ENCODE data around the gene DEPDC5.

- TF ChIP-seq, protein P1, sequence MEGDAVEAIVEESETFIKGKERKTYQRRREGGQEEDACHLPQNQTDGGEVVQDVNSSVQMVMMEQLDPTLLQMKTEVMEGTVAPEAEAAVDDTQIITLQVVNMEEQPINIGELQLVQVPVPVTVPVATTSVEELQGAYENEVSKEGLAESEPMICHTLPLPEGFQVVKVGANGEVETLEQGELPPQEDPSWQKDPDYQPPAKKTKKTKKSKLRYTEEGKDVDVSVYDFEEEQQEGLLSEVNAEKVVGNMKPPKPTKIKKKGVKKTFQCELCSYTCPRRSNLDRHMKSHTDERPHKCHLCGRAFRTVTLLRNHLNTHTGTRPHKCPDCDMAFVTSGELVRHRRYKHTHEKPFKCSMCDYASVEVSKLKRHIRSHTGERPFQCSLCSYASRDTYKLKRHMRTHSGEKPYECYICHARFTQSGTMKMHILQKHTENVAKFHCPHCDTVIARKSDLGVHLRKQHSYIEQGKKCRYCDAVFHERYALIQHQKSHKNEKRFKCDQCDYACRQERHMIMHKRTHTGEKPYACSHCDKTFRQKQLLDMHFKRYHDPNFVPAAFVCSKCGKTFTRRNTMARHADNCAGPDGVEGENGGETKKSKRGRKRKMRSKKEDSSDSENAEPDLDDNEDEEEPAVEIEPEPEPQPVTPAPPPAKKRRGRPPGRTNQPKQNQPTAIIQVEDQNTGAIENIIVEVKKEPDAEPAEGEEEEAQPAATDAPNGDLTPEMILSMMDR (IDR thresholded peaks at IDR 0.05 in 4 of 5, conservative IDR thresholded peaks at IDR 0.05 in 1 of 5) = no peak
- TF ChIP-seq POLR2A (IDR thresholded peaks at IDR 0.05) = no peak
Observed at GRCh38 chr22:31870890-31871289, 117.1 kb downstream of the DEPDC5 start.

Data from gastrocnemius medialis (tissue), 4 donors.